CD4-positive, alpha-beta T cell treated with Interleukin-15 for 1 hour (primary cell): ENCODE data around the gene TUFT1.

ENCODE experiments used
- DNase-seq: peaks from one replicate; pipeline ENCODE4 v3.0.0-alpha.2; 2020

The TUFT1 gene

DNA sequence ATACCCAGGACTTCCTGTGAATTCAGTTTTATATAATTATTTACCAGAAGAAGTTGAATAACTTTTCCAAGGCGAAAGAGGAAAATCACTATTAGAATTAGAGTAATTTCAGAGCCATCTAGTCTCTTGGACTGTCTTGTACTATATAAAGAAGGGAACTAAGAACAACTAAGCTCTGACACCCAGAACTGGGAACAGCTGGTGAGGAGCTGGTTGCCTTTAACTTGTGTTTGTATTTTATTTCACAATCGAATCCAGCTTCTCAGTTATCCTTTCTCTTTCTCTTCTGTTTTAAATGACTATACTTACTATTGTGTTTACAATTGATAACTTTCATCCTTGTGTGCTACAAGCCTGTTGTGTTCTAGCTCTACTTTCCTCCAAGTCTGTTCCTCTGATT lies 80.2 kb downstream of the TUFT1 start:
- DNase-seq = no peak

DNA sequence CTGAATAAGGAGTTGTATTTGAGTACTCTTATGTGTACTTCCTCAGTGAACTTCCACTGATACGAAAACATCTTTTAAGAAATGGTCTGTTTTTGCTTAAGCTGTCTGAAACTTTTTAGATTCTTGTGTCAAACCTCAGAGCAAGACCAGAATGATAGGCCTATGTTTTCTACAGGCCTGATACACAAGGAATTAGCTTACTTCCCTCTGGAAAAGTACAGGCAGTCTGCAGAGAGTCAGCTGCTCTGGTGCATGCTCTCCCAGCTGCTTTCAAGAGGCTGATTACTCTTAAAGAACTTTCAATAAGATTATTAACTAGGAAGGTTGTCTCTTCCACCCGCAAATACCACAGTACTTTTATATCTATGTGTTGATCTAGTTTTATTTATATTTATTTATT lies 81.2 kb downstream of the TUFT1 start:
- no peak for DNase-seq

DNA sequence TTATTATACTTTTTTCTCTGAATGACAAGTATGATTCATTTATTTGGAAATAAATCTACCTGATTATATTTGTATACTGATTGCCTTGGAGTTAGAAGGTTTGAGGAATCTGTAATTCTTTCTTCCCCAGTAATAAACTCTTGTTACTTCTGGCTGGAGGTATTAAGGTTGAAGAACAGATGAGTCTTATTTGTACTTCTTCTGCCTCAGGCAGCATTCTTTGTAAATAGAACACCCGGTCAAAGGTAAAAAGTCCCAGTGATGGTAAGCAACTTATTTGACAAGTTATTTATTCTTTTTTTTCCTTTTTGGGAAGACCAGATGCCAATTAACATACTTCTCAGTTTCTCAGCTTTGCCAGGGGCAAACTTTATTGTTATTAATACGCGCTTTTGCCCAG lies 84.7 kb downstream of the TUFT1 start:
- DNase-seq = no peak

DNA sequence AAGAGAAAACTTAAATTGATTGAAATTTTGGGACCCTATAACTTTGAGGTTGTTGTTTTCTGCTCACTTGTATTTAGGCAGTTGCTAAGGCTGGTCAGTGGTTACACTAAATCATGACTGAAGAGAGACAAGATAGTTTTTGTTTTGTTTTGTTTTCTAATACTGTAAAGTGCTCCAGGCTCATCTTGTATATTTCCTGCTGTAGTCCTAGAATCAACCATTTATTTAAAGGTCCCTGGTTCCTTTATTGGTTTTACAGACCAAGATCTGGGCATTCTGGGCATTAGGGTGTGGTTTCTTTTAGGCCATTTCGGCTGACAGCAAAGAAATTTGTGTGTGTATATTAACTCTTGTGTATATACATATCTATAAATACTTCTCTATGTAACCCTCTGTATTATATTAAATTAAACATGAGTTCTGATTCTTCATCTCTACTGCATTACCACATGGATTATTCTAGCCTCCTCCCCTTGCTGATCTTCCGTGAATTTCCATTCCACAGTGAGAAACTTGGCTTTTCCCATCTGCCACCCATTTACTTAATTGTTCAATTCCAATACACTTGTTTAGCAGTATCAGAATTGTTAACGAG lies 86.7 kb downstream of the TUFT1 start:
- DNase-seq = no peak

DNA sequence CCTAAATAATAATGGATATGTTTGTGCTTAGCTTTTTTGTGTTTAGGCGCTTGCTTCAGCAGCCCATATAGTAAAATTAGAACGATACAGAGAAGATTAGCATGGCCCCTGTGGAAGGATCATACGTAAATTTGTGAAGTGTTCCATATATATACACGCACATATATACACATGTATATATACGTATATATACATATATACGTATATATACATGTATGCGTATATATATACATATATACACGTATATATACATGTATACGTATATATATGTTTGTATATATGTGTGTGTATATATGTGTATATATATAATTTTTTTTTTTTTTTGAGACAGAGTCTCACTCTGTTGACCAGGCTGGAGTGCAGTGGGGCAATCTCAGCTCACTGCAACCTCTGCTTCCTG lies 89.2 kb downstream of the TUFT1 start:
- DNase-seq = no peak
